Breast epithelium (tissue), 3 donors: ENCODE data around the gene ARHGEF2.

Source experiments
- CTCF ChIP-seq, 3 donors: fragments of 450-650 bp; IDR thresholded peaks; one replicate each; pipeline ENCODE4 v1.5.1; 2016 to 2017; ENCODE audit warnings: antibody characterized with exemption in 3 of 3, mild to moderate bottlenecking in 3 of 3, moderate library complexity in 3 of 3
- POLR2A ChIP-seq: fragments of 450-650 bp; IDR thresholded peaks from one replicate; pipeline ENCODE4 v1.6.1; 2016; ENCODE audit warnings: antibody characterized with exemption, mild to moderate bottlenecking, moderate library complexity

- TF ChIP-seq POLR2A: peak; percentile 48
- TF ChIP-seq CTCF (IDR thresholded peaks at IDR 0.05): no peak
Observed at GRCh38 chr1:155978325-155978972, at the start of gene ARHGEF2.
